ENCODE measurements around the gene B3GLCT.
"Not testable (repeated sequence)": the region's sequence is repeated elsewhere in the genome, so short reads cannot be mapped to it uniquely, and the experiment has no call there.

B3GLCT gene

GRCh38 chr13:31339616-31340015, 139.8 kb downstream of the B3GLCT start:
- DNase-seq (ENCODE audit: low read depth in 3 of 3, low spot score in 1 of 3), result not testable (repeated sequence)

- not testable (repeated sequence) for DNase-seq (ENCODE audit: low read depth in 3 of 3, low spot score in 1 of 3)
Measured at GRCh38 chr13:31340848-31341247, 141.1 kb downstream of the B3GLCT start.

- DNase-seq (ENCODE audit: low read depth in 3 of 3, low spot score in 1 of 3), result no peak
Measured at GRCh38 chr13:31346891-31347290, 147.1 kb downstream of the B3GLCT start.

GRCh38 chr13:31349156-31349555, 149.4 kb downstream of the B3GLCT start:
- DNase-seq (ENCODE audit: low read depth in 3 of 3, low spot score in 1 of 3), result no peak

- DNase-seq (ENCODE audit: low read depth in 3 of 3, low spot score in 1 of 3), result no peak
Measured at GRCh38 chr13:31350560-31350959, 150.8 kb downstream of the B3GLCT start.

- no peak for DNase-seq (ENCODE audit: low read depth in 3 of 3, low spot score in 1 of 3)
Measured at GRCh38 chr13:31351376-31351775, 151.6 kb downstream of the B3GLCT start.

GRCh38 chr13:31352467-31352866, 152.7 kb downstream of the B3GLCT start:
- no peak for DNase-seq (ENCODE audit: low read depth in 3 of 3, low spot score in 1 of 3)

- no peak for DNase-seq (ENCODE audit: low read depth in 3 of 3, low spot score in 1 of 3)
Measured at GRCh38 chr13:31355001-31355400, 155.2 kb downstream of the B3GLCT start.

GRCh38 chr13:31356991-31357390, 157.2 kb downstream of the B3GLCT start:
- DNase-seq (ENCODE audit: low read depth in 3 of 3, low spot score in 1 of 3), result no peak

- DNase-seq (ENCODE audit: low read depth in 3 of 3, low spot score in 1 of 3), result no peak
Measured at GRCh38 chr13:31357581-31357980, 157.8 kb downstream of the B3GLCT start.

GRCh38 chr13:31361673-31362072, 161.9 kb downstream of the B3GLCT start:
- no peak for DNase-seq (ENCODE audit: low read depth in 3 of 3, low spot score in 1 of 3)

GRCh38 chr13:31365630-31366029, 165.9 kb downstream of the B3GLCT start:
- DNase-seq (ENCODE audit: low read depth in 3 of 3, low spot score in 1 of 3), result no peak

- DNase-seq (ENCODE audit: low read depth in 3 of 3, low spot score in 1 of 3), result no peak
Measured at GRCh38 chr13:31367410-31367809, 167.6 kb downstream of the B3GLCT start.

- DNase-seq (ENCODE audit: low read depth in 3 of 3, low spot score in 1 of 3), result no peak
Measured at GRCh38 chr13:31369213-31369612, 169.4 kb downstream of the B3GLCT start.

GRCh38 chr13:31372454-31372853, 172.7 kb downstream of the B3GLCT start:
- no peak for DNase-seq (ENCODE audit: low read depth in 3 of 3, low spot score in 1 of 3)

GRCh38 chr13:31374682-31375081, 174.9 kb downstream of the B3GLCT start:
- no peak for DNase-seq (ENCODE audit: low read depth in 3 of 3, low spot score in 1 of 3)

- DNase-seq (ENCODE audit: low read depth in 3 of 3, low spot score in 1 of 3), result no peak
Measured at GRCh38 chr13:31377946-31378345, 178.2 kb downstream of the B3GLCT start.

- DNase-seq (ENCODE audit: low read depth in 3 of 3, low spot score in 1 of 3), result no peak
Measured at GRCh38 chr13:31380715-31381114, 180.9 kb downstream of the B3GLCT start.
